Endothelial cell (in vitro differentiated cells): ENCODE results near the gene OTUD7B. TPM values are rescaled to one million over a fixed set of nuclear protein-coding genes. Genes with fewer than 3 reads are reported as not detected.

Source experiments
- DNase-seq: peaks from one replicate; pipeline ENCODE4 v3.0.0; 2021; ENCODE audit warnings: low spot score
- H3K27ac Mint-ChIP-seq: one replicate; pipeline ENCODE4 v1.8.0; 2021; ENCODE audit warnings: mixed read lengths, inconsistent platforms; ENCODE audit not compliant: unreplicated experiment
- H3K27me3 Mint-ChIP-seq: one replicate; pipeline ENCODE4 v1.8.0; 2021; ENCODE audit warnings: mild to moderate bottlenecking, moderate library complexity, mixed read lengths, inconsistent platforms; ENCODE audit not compliant: unreplicated experiment
- H3K36me3 Mint-ChIP-seq: one replicate; pipeline ENCODE4 v1.8.0; 2021; ENCODE audit warnings: mild to moderate bottlenecking, low read depth, mixed read lengths, inconsistent platforms; ENCODE audit not compliant: unreplicated experiment
- H3K4me1 Mint-ChIP-seq: one replicate; pipeline ENCODE4 v1.8.0; 2021; ENCODE audit warnings: mild to moderate bottlenecking, mixed read lengths, inconsistent platforms; ENCODE audit not compliant: unreplicated experiment
- H3K4me3 Mint-ChIP-seq: one replicate; pipeline ENCODE4 v1.8.0; 2021; ENCODE audit warnings: mild to moderate bottlenecking, mixed read lengths, inconsistent platforms; ENCODE audit not compliant: unreplicated experiment
- H3K9me3 Mint-ChIP-seq: one replicate; pipeline ENCODE4 v1.8.0; 2021; ENCODE audit warnings: mixed read lengths, inconsistent platforms; ENCODE audit not compliant: unreplicated experiment
- CTCF ChIP-seq: fragments of 200-600 bp; sonication (generic); IDR thresholded peaks from one replicate; pipeline ENCODE4 v1.5.0; 2021; ENCODE audit warnings: antibody characterized with exemption; ENCODE audit not compliant: unreplicated experiment
- total RNA-seq: library from RNA; stranded (reverse); fragmentation: NEBNext Ultra II Directional; extraction: Animal tissue kit (Norgen Biotek cat#: 25700); gene quantifications from one replicate; pipeline ENCODE4 v1.2.1, GENCODE V29; 2021; ENCODE audit not compliant: unreplicated experiment

OTUD7B gene
- total RNA-seq, 1 donor from 2014 or later, result 20.4 TPM

GRCh38 chr1:149906570-149907075 lies 103.9 kb downstream of the OTUD7B start:
- peaks cover 9% of the 10 kb centered on the region for H3K27me3 Mint-ChIP-seq
- peaks cover 20% of the 10 kb centered on the region for H3K36me3 Mint-ChIP-seq
- TF ChIP-seq CTCF, result no peak
- peaks cover 8% of the 10 kb centered on the region for H3K4me1 Mint-ChIP-seq
- peak overlapping the region; percentile 6 for H3K4me3 Mint-ChIP-seq
- DNase-seq, result no peak
- no peaks in the 10 kb centered on the region for H3K9me3 Mint-ChIP-seq
- H3K27ac Mint-ChIP-seq, result no peak overlapping the region

- no peak overlapping the region for H3K4me3 Mint-ChIP-seq
- no peak for TF ChIP-seq CTCF
- peaks cover 5% of the 10 kb centered on the region for H3K27me3 Mint-ChIP-seq
- no peaks in the 10 kb centered on the region for H3K9me3 Mint-ChIP-seq
- peaks cover 16% of the 10 kb centered on the region for H3K4me1 Mint-ChIP-seq
- no peak overlapping the region for H3K27ac Mint-ChIP-seq
- H3K36me3 Mint-ChIP-seq, result peaks cover 16% of the 10 kb centered on the region
- DNase-seq, result no peak
These were observed 106.6 kb downstream of the OTUD7B start for GRCh38 chr1:149903836-149904491.

- peak within 1 kb of the TSS; percentile 80 for H3K27ac Mint-ChIP-seq
- peaks cover 16% of the 10 kb centered on the region for H3K4me1 Mint-ChIP-seq
- no peaks in the 10 kb centered on the region for H3K9me3 Mint-ChIP-seq
- peaks cover 5% of the 10 kb centered on the region for H3K27me3 Mint-ChIP-seq
- H3K4me3 Mint-ChIP-seq, result peak within 1 kb of the TSS; percentile 91
- H3K36me3 Mint-ChIP-seq, result peaks cover 4% of the 10 kb centered on the region
- no peak for TF ChIP-seq CTCF
- DNase-seq, result peak; percentile 84
These were observed 110.9 kb downstream of the OTUD7B start, which contains the start of gene BOLA1 for GRCh38 chr1:149899460-149900284. Gene BOLA1, plus strand, starts transcription at chr1:149899568. Its CDS starts 492 bp downstream, at chr1:149900060.

- H3K27ac Mint-ChIP-seq, result no peak overlapping the region
- no peaks in the 10 kb centered on the region for H3K9me3 Mint-ChIP-seq
- H3K27me3 Mint-ChIP-seq, result no peaks in the 10 kb centered on the region
- H3K4me1 Mint-ChIP-seq, result peaks cover 14% of the 10 kb centered on the region
- no peak for DNase-seq
- no peak for TF ChIP-seq CTCF
- no peaks in the 10 kb centered on the region for H3K36me3 Mint-ChIP-seq
- no peak overlapping the region for H3K4me3 Mint-ChIP-seq
These were observed 114.0 kb downstream of the OTUD7B start for GRCh38 chr1:149896575-149896974.

- no peak overlapping the region for H3K27ac Mint-ChIP-seq
- H3K9me3 Mint-ChIP-seq, result no peaks in the 10 kb centered on the region
- no peaks in the 10 kb centered on the region for H3K4me1 Mint-ChIP-seq
- H3K4me3 Mint-ChIP-seq, result no peak overlapping the region
- no peaks in the 10 kb centered on the region for H3K27me3 Mint-ChIP-seq
- DNase-seq, result no peak
- no peaks in the 10 kb centered on the region for H3K36me3 Mint-ChIP-seq
- TF ChIP-seq CTCF, result no peak
These were observed 121.6 kb downstream of the OTUD7B start for GRCh38 chr1:149888999-149889289.
